Spleen (tissue), 7 donors: ENCODE results near the gene MTSS2.

ENCODE experiments used
- CTCF ChIP-seq, 11 experiments: fragments of 200-600 bp in 7 of 11; fragments of 450-650 bp in 4 of 11; sonication (generic) in 4 of 11; IDR thresholded peaks in 8 of 11; conservative IDR thresholded peaks in 3 of 11; 1 replicate in 7 of 11; 2 replicates in 4 of 11; pipeline versions ENCODE4 v1.4.0 to v1.8.0; 2016 to 2021; ENCODE audit warnings: antibody characterized with exemption in 11 of 11, inconsistent platforms in 4 of 11, mild to moderate bottlenecking in 1 of 11
- POLR2A ChIP-seq, 3 donors: fragments of 450-650 bp; IDR thresholded peaks; one replicate each; pipeline ENCODE4 v1.5.1; 2017; ENCODE audit warnings: antibody characterized with exemption in 3 of 3, mild to moderate bottlenecking in 1 of 3
- POLR2AphosphoS5 ChIP-seq, 3 donors: sonication (generic); formaldehyde crosslinking; IDR thresholded peaks; one replicate each; pipeline ENCODE4 v1.5.1; 2017; ENCODE audit warnings: antibody characterized with exemption in 3 of 3
- donor health status: DM: no; HTN: no; CAD: no; lungs with moderate emphysema.
- donor health status: DM: no; HTN: no; CAD: no.
- donor health status: DM: no; HTN: no; CAD: no.

- TF ChIP-seq CTCF (IDR thresholded peaks at IDR 0.05 in 8 of 11, conservative IDR thresholded peaks at IDR 0.05 in 3 of 11) = no peak
- TF ChIP-seq POLR2A (IDR thresholded peaks at IDR 0.05) = no peak
- peak in 1 of 3 donors; percentile 27 for TF ChIP-seq POLR2AphosphoS5 (IDR thresholded peaks at IDR 0.05)
Observed at GRCh38 chr16:70662991-70663523, 22.8 kb downstream of the MTSS2 start.
